Neuron (in vitro differentiated cells): ENCODE data around the gene LMOD2.

Experiments used
- H2AFZ ChIP-seq: one replicate; pipeline ENCODE4 v1.6.1; 2013; ENCODE audit warnings: low read depth, mild to moderate bottlenecking, inconsistent platforms, low read length, moderate library complexity
- H3K27me3 ChIP-seq: one replicate; pipeline ENCODE4 v1.6.1; 2013; ENCODE audit warnings: low read length; ENCODE audit not compliant: insufficient read depth
- H3K36me3 ChIP-seq: one replicate; pipeline ENCODE4 v1.6.1; 2013; ENCODE audit warnings: low read length; ENCODE audit not compliant: insufficient read depth
- H3K4me1 ChIP-seq: one replicate; pipeline ENCODE4 v1.6.1; 2013; ENCODE audit warnings: low read length; ENCODE audit not compliant: insufficient read depth
- H3K4me3 ChIP-seq: 2 replicates; pipeline ENCODE4 v1.5.1; 2013; ENCODE audit warnings: mild to moderate bottlenecking, low read length, moderate library complexity
- H3K9me3 ChIP-seq: one replicate; pipeline ENCODE4 v1.6.1; 2013; ENCODE audit warnings: low read length

Gene LMOD2

GRCh38 chr7:123665157-123665556 lies 9.5 kb downstream of the LMOD2 start:
- Histone ChIP-seq H3K4me1 (peaks cover 6% of the 10 kb centered on the region), H3K27me3 (no peaks in the 10 kb centered on the region), H3K36me3 (no peaks in the 10 kb centered on the region), H3K4me3 (no peak overlapping the region), H2AFZ (no peak overlapping the region), H3K9me3 (no peaks in the 10 kb centered on the region)

DNA sequence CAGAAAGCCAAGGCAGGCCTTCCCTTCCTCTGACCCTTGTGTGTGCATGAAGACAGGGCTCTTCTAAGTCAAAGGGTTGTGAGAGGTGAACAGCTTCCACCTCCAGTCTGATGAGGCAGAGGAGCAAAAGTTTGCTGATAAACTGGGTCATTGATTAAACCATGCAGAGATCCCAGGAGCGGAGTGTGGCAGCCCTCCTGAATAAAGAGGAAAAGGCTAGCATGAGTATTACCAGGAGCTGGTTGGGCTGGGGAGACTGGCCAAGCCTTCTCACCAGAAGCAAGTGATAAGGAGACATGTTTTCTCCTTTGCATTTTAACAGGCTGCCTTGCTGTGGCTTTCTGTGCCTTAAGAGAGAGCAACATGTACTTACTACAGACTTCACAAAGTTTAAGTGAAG lies 10.2 kb downstream of the LMOD2 start:
- H3K36me3 ChIP-seq, result no peaks in the 10 kb centered on the region
- H3K4me3 ChIP-seq, result no peak overlapping the region
- H3K4me1 ChIP-seq, result no peaks in the 10 kb centered on the region
- no peaks in the 10 kb centered on the region for H3K9me3 ChIP-seq
- H3K27me3 ChIP-seq, result no peaks in the 10 kb centered on the region
- no peak overlapping the region for H2AFZ ChIP-seq

DNA sequence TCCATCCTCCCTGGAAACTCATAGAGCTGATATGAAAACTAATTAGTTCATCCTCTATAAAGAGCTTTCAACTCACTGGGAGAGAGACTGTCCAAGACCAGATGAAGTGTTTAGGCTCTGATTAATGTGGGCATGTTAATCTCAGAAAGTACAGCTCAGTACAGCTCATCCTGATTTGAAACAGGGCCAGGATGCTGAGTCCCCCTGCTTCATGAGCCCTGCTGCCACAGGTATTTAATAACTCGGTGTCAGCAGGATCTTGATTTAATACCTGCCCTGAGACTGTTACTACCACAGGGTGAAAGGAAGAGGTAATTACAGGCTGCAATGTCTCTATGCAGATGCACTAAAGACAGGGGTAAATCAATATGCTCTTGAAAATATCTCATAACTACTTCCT lies 10.8 kb downstream of the LMOD2 start:
- no peaks in the 10 kb centered on the region for H3K9me3 ChIP-seq
- H2AFZ ChIP-seq, result no peak overlapping the region
- H3K27me3 ChIP-seq, result no peaks in the 10 kb centered on the region
- H3K36me3 ChIP-seq, result no peaks in the 10 kb centered on the region
- H3K4me1 ChIP-seq, result no peaks in the 10 kb centered on the region
- no peak overlapping the region for H3K4me3 ChIP-seq

DNA sequence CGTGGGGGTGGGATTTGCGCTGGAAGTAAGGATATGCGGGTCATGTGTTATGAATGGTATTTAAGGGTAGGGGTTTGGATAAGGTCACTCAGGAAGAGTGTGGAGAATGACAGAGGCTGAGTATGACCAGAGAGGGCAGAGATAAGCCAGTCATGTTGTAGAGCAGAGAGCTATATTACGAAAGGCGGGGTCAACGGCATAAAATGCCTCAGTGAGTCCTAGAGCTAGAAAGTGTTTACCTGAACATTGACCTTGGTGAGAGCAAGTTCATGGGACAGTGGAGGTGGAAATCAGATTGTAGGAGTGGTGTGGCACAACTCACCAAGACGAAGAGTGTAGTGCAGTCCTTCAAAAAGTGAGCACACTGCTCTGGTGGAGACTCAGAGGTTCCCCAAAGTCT lies 13.8 kb downstream of the LMOD2 start:
- Histone ChIP-seq H3K4me3 (no peak overlapping the region), H3K27me3 (no peaks in the 10 kb centered on the region), H2AFZ (no peak overlapping the region), H3K9me3 (no peaks in the 10 kb centered on the region), H3K36me3 (no peaks in the 10 kb centered on the region), H3K4me1 (no peaks in the 10 kb centered on the region)

DNA sequence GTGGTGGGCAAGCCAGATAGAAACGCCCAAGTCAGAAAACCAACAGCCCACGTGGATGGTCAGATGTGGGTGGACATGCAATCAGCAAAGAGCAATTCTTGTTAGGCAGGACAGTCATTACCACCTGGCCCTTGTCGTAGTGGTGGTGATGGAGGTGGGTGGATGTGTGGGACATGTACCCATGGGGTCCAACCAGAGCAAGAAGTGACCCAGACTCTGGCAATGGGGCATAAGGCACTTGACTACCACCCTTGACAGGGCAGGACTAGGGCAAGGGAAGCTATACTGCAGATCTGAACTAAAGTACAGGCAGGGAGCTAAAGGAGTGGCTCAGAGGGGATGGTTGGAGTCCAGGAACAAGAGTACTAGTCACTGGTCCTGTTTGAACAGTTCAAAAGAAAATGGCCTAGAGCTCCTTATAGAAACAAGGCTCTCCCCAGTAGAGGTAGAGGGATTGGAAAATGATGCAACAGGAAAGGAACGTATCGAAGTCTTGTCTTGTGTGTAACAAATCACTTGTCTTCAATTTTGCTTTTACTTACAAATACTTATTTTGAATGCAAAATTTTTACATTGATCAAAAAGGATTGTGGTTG lies 17.6 kb downstream of the LMOD2 start:
- H3K27me3 ChIP-seq, result no peaks in the 10 kb centered on the region
- no peak overlapping the region for H2AFZ ChIP-seq
- H3K4me3 ChIP-seq, result no peak overlapping the region
- H3K4me1 ChIP-seq, result no peaks in the 10 kb centered on the region
- no peaks in the 10 kb centered on the region for H3K9me3 ChIP-seq
- no peaks in the 10 kb centered on the region for H3K36me3 ChIP-seq

DNA sequence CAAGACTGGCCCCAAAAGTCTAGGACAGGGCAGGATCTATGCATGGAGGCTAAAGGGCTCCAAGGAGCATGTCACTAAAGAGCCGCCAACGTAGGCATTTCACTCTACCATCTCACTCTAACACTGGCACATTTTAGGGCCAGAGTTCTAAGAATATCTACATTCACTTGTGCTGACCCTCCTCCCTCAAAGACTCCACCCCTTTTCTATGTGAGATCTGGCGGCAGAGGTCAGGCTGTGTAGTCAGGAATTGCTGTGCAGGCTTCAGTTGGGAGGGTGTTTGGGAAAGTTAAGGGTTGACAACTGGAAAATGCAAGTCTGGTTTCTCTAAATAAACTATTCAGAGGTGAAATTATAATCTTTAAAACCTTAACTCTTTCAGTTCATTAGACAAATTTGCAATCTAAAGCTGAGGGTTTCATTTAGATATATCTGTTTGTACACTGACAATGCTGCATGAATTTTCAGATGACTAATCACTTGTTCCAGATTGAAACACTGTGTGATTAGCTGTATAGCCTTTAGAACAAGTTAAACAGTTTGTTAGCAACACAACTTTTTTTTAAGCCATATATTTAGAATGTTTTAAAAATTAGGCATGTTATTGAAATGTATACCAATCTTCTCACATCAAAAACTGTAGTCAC lies 18.2 kb downstream of the LMOD2 start:
- no peaks in the 10 kb centered on the region for H3K9me3 ChIP-seq

GRCh38 chr7:123674399-123675180 lies 18.9 kb downstream of the LMOD2 start:
- Histone ChIP-seq H3K4me1 (no peaks in the 10 kb centered on the region), H3K36me3 (no peaks in the 10 kb centered on the region), H3K4me3 (no peak overlapping the region), H3K9me3 (no peaks in the 10 kb centered on the region), H3K27me3 (no peaks in the 10 kb centered on the region), H2AFZ (no peak overlapping the region)

More for the DNA sequence above, 18.2 kb downstream of the LMOD2 start:
- Histone ChIP-seq H3K36me3 (no peaks in the 10 kb centered on the region), H3K4me1 (no peaks in the 10 kb centered on the region), H3K27me3 (no peaks in the 10 kb centered on the region), H2AFZ (no peak overlapping the region), H3K4me3 (no peak overlapping the region)

GRCh38 chr7:123675181-123675473 lies 19.5 kb downstream of the LMOD2 start:
- Histone ChIP-seq H2AFZ (no peak overlapping the region), H3K4me3 (no peak overlapping the region), H3K9me3 (no peaks in the 10 kb centered on the region), H3K4me1 (no peaks in the 10 kb centered on the region), H3K27me3 (no peaks in the 10 kb centered on the region), H3K36me3 (peaks cover 3% of the 10 kb centered on the region)

DNA sequence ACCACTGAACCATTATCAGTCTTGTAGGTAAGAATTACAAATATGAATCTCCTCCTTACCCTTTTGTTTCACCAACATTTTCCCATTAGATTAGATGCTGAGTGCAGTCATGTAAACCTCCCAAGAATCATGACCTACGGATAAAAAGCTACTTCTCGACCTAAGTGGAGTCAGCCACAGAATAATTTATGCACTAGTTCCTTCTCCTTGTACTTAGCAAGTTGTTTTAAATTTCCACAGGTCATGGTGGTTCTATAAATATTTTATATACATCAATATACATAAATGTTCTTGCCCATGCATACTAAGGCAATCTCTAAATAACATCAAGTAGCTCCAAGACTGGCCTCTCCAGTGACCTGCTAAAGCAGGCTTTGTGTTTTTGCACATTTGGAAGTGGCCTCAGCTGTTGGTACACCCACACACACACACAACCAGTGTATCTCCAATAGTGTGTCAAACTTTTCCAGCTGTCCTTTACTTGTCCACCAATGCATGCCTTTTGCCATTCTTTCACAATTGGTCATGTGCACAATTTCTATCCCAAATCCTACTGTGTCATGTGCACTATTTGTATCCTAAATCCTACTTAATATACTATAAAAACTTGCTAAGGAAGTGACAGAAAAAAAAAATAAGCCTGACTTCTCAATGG lies 21.5 kb downstream of the LMOD2 start:
- H3K36me3 ChIP-seq, result peaks cover 15% of the 10 kb centered on the region
- no peak overlapping the region for H2AFZ ChIP-seq
- H3K9me3 ChIP-seq, result no peaks in the 10 kb centered on the region
- no peak overlapping the region for H3K4me3 ChIP-seq
- no peaks in the 10 kb centered on the region for H3K27me3 ChIP-seq
- no peaks in the 10 kb centered on the region for H3K4me1 ChIP-seq

GRCh38 chr7:123679614-123680013 lies 23.9 kb downstream of the LMOD2 start:
- H3K36me3 ChIP-seq, result peaks cover 25% of the 10 kb centered on the region
- H3K27me3 ChIP-seq, result no peaks in the 10 kb centered on the region
- H2AFZ ChIP-seq, result no peak overlapping the region
- H3K4me1 ChIP-seq, result no peaks in the 10 kb centered on the region
- no peak overlapping the region for H3K4me3 ChIP-seq
- H3K9me3 ChIP-seq, result no peaks in the 10 kb centered on the region

DNA sequence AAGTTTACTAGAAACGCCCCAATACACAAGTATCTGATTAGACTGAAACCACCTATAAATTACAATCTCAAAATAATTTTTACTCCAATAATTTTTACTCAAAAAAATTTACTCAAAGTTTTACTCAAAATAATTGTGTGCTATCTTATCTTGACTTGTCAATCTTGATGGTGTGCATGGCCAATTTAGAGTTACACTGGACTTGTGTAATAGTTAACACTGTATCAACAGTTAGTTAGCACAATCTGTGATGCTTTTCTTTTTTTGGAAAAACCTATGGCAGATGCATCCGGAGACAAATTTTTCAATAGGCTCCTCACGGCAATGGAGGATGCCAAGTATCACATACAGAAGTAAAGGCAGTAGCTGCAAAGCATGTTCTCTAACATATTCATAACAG lies 24.9 kb downstream of the LMOD2 start:
- H3K27me3 ChIP-seq, result no peaks in the 10 kb centered on the region
- H2AFZ ChIP-seq, result no peak overlapping the region
- H3K9me3 ChIP-seq, result no peaks in the 10 kb centered on the region
- H3K4me3 ChIP-seq, result no peak overlapping the region
- H3K4me1 ChIP-seq, result no peaks in the 10 kb centered on the region
- peaks cover 31% of the 10 kb centered on the region for H3K36me3 ChIP-seq

- no peak overlapping the region for H3K4me3 ChIP-seq
- peaks cover 31% of the 10 kb centered on the region for H3K36me3 ChIP-seq
These were observed 25.9 kb downstream of the LMOD2 start for GRCh38 chr7:123681561-123681960.

GRCh38 chr7:123682690-123683089 lies 27.0 kb downstream of the LMOD2 start:
- no peaks in the 10 kb centered on the region for H3K4me1 ChIP-seq
- H3K36me3 ChIP-seq, result peaks cover 35% of the 10 kb centered on the region
- no peaks in the 10 kb centered on the region for H3K9me3 ChIP-seq
- H3K4me3 ChIP-seq, result no peak overlapping the region
- H3K27me3 ChIP-seq, result no peaks in the 10 kb centered on the region
- H2AFZ ChIP-seq, result no peak overlapping the region

More at GRCh38 chr7:123681561-123681960, 25.9 kb downstream of the LMOD2 start:
- Histone ChIP-seq H3K9me3 (no peaks in the 10 kb centered on the region), H3K27me3 (no peaks in the 10 kb centered on the region), H3K4me1 (no peaks in the 10 kb centered on the region), H2AFZ (no peak overlapping the region)
